ENCODE results near the gene MBIP.

Gene MBIP

DNA sequence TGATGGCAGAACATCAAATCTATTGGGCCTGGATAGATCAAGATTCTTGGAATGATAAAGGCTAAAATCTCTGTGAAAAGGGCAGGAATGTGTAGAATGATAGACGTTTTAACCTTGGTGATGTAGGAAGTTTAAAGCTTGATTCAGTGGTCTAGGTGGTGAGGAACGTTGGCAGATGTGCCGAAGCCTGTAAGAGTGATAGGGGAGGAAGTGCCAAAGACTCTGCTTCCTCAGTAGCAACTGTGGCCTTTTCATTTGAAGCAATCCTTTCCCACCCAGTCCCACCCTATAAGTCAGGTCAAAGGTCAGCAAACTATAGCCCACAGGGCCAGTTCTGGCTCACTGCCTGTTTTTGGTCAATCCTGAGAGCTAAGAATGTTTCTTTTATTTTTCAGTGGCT is 62.2 kb downstream of the MBIP start:
- DNase-seq: no peak

DNA sequence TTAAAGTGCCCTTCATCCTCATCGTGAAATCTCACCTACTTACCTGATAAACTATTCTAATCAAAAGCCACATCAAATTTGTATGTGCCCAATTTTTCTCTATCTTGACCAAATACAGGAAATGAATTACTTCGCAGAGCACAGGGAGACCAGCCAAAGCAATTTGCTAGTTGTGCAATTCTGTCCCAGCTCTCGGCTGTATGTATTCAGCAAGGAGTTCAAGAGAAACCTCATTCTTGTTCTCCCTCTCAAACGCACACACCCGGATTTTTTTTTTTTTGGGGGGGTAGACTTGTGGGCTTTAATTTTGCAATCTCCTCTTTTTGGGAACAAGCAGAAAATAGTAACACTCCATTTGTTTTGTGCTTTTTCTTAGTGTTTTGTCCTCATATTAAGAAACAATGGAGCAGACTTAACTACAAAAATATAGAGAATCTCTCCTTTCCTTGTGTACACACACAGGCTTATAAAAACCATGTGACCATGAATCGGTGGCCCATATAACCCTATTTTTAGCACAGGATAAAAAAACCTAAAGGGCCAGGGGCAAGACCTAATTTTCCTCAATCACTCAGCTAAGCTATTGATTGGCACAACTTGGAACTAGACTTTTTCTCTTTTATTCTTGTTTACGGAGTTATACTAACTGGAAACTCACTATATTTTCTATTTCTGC is 64.2 kb downstream of the MBIP start:
- DNase-seq: no peak

DNA sequence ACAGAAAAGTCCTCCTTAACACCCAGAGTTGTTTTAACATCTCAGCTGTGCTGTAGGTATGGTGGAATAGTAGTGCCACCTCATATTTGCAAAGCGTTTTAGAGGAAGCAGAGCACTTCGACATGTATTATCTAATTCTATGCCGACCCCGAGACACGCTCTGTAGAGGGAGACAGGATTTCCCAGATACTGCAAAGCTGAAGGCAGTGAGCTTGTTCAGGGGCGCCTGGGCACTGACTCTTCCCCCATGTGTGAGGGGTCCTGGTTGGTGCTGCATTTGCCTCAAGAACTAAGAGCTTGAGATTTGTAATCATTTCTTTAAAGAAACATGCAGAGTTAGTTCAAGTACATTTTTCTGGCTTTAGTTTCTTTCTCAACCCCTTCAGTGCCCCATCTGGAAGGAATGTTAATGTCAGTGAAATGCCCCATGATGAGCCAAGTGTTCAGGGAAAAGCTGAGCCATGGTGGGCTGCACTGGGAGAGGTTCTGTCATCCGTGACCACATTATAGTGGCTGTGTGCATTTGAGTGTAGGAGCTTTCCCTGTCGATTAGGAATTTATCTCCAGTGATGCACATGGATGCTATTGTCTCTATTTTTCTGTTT is 66.3 kb downstream of the MBIP start:
- DNase-seq: no peak

Data from effector CD8-positive, alpha-beta T cell (primary cell).